Measurements from ENCODE around the gene SNX14.

SNX14 gene

GRCh38 chr6:85496856-85497255, 96.8 kb downstream of the SNX14 start:
- no peak for DNase-seq

DNA sequence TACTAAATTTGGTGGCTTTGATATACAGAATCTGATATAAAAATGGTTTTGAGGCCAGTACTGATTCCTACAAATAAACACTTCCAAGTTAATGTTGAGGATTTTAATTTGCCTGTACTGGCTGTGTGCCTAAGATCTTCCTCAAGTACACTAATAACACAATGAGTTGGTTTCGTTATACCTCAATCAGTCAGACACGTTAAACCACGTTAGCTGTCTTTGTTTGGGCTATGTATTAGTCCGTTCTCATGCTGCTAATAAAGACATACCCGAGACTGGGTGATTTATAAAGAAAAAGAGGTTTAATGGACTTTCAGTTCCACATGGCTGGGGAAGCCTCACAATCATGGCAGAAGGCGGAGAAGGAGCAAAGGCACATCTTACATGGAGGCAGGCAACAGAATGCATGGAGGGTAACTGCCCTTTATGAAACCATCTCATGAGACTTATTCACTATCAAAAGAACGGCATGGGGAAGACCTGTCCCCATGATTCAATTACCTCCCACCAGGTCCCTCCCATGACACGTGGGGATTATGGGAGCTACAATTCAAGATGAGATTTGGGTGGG, 97.6 kb downstream of the SNX14 start:
- DNase-seq: no peak

- no peak for DNase-seq
These were observed 98.8 kb downstream of the SNX14 start for GRCh38 chr6:85494547-85495536.

GRCh38 chr6:85493389-85493788, 100.3 kb downstream of the SNX14 start:
- DNase-seq: no peak

- no peak for DNase-seq
These were observed 103.0 kb downstream of the SNX14 start for GRCh38 chr6:85490516-85491248.

GRCh38 chr6:85484948-85485347, 108.7 kb downstream of the SNX14 start:
- no peak for DNase-seq

DNA sequence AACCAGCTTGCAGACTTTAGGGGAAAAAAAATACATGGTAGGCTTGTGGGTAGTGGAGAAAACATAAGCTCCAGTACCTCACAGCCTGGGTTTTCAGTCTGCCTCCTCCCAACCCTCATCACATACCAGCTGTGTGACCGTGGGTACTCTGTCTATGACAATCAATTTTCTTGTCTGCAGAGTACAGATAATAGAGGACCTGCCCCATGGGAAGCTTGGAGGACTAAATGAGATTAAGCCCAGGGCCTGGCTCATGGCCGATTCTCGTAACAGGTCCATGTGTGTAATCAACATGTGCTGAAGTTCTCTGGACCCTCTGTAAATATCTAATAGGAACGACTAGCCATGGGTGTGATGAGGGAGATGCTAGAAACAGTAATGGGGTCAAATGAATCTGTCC, 109.8 kb downstream of the SNX14 start:
- DNase-seq: no peak

- peak; percentile 79 for DNase-seq
These were observed 110.6 kb downstream of the SNX14 start for GRCh38 chr6:85482905-85483700.

- no peak for DNase-seq
These were observed 111.3 kb downstream of the SNX14 start for GRCh38 chr6:85482206-85482904.

DNA sequence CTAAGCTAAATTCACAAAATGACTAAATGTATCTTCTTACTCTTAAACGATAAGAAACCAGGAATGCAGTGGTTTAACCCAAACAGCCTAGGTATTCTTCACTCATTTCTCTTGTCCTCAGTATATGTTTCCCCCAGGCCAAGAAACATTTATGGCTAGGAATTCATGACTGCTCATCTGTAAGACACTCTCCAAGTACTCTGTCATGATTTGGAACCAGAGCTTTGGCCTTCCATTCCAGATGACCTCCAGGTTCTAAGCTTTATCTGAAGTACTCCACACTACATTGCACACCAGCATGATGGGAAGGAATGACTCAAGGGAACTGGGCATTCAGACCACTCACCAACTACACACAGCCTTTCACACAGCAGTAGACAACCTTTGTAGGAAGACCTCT, 114.5 kb downstream of the SNX14 start:
- DNase-seq: no peak

GRCh38 chr6:85476532-85476931, 117.1 kb downstream of the SNX14 start:
- DNase-seq: no peak

DNA sequence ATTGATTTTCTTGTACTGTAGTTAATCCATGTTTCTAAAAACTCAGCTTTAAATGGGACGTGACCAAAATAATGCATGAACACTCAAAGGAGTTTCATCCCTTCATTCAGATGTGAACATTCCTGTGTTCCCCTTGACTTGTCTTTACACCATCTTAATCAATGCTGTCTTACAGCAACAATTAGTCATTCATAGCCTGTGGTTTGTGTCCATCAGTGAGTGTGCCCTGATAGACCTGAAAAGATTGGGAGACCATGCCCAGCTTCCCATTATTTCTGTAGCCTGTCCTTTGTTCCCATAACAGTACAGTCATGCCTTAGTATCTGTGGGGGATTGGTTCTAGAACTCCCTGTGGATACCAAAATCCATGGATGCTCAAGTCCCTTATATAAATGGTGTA, 119.9 kb downstream of the SNX14 start:
- DNase-seq: no peak

- DNase-seq: no peak
These were observed 120.9 kb downstream of the SNX14 start for GRCh38 chr6:85472744-85473143.

DNA sequence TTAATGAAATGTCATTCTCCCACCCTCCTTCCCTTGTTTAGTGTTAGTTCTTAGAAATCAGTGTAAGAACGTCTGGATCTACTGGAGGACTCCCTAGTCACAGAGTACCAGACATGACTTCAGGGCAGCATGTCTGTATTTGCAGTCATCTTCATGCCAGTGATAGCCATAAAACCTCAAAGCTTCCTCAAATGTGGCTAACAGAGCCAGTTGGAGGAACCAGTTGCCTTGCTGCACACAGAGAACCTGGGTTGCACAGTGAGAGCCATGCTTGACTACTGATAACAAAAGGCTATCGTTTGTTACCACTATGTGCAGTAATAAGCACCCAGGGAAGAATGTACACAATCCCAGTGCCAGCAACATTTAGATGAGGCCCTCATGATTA, 123.6 kb downstream of the SNX14 start:
- DNase-seq: no peak

DNA sequence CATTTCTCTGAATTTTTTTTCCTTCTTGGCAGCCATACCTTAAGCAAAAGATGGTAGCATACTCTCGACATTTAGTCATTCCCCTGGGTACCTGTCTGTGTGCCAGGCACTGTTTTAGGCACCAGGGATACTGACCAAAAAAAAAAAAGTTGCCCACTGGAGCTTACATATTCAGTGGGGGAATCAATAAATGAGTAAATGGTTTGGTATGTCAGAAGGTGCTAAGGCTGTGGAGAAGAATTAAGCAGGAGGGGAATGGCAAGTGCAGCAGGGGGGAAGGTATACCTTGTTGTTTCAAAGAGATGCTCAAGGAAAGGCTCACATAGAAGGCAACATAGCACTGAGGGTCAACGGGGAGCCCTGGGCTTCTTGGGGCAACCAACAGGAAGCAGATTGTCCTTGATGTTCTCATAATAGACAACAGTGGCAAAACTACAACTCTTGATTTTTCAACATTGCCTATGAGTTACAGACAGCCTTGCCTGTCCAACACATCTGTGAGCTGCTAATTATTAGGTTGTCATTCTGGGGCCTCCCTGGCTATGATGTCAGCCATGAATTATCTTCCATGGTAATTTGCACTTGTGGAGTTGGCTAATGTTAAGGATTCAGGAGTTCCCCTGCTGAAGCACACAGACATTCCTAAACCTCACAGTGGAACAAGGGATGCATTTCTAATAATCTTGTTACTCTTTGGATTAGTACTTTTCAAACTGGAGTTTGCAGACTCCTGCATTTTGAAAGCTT, 124.2 kb downstream of the SNX14 start:
- no peak for DNase-seq

GRCh38 chr6:85468326-85468725, 125.3 kb downstream of the SNX14 start:
- DNase-seq: no peak

DNA sequence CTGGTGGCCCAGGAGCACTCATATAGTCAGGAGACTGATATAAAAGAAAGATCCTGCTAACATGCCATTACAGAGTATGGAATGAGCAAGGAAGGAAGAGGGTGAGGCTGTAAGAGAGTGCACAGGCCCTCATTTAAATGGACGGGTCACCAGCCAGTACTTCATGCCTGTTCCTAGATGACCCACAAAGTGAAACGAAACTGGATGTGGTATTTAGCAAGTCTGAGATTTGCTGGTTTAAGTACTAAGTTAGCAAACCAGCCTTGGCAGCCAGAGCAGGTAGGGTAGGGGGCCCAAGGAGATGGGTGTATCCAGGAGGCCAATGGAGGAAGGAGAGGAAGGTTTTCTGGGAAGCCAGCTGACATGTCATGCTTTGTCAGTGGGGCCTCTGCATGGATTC, 127.9 kb downstream of the SNX14 start:
- DNase-seq: no peak

GRCh38 chr6:85464722-85465150, 128.9 kb downstream of the SNX14 start:
- DNase-seq: peak; percentile 64

GRCh38 chr6:85464260-85464644, 129.4 kb downstream of the SNX14 start:
- DNase-seq: peak; percentile 61

DNA sequence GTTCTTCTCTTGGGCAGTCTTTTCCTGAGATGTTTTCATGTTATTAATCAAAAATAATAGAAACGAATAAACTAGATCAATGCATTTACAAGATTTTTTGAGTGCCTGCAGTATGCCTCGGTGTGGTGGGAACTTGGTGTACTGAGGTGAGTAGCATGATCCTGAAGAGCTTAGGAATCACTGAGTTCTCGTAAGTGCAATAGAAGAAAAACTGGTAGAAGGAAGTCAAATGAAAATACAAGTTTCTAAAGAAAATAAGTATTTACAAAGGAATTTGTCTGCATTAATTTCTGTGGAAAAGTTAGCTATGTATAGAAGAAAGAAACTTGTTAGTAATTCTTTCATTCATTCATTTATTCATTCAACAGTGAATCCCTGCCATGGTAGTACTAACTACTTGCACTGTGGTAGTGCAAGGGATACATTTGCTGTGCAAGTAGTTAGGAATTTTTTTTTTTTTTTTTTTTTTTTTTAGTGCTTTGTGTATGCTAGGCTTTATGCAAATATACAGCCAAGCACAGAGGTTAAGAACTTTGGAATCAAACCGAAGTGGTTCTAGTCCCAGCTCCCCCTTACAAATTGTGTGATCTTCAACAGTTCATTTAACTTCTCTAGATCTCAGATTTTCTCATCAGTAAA, 129.9 kb downstream of the SNX14 start:
- no peak for DNase-seq

- no peak for DNase-seq
These were observed 131.0 kb downstream of the SNX14 start for GRCh38 chr6:85462673-85463072.
